ENCODE data around the gene DAZAP2.
"Not testable (repeated sequence)": the region's sequence is repeated elsewhere in the genome, so short reads cannot be mapped to it uniquely, and the experiment has no call there.

DAZAP2 gene

GRCh38 chr12:51244269-51244668 is 5.6 kb downstream of the DAZAP2 start:
- TF ChIP-seq CTCF (IDR thresholded peaks at IDR 0.05; ENCODE audit: control extremely low read depth, extremely low read depth, low read depth, missing control alignments): no peak
- ChIA-PET CTCF (interaction anchor here (0.7 to 1.8 kb wide), 6 partner anchors 8 to 97 kb away, joined by 3 to 10 read pairs (median 4); no protein-coding TSS in a partner anchor), POLR2A (interaction anchor here (0.7 to 1.4 kb wide), 4 partner anchors 8 to 218 kb away, joined by 3 to 10 read pairs (median 6); partner anchors contain the start of gene POU6F1)
- no peak for DNase-seq (ENCODE audit: extremely low spot score)

DNA sequence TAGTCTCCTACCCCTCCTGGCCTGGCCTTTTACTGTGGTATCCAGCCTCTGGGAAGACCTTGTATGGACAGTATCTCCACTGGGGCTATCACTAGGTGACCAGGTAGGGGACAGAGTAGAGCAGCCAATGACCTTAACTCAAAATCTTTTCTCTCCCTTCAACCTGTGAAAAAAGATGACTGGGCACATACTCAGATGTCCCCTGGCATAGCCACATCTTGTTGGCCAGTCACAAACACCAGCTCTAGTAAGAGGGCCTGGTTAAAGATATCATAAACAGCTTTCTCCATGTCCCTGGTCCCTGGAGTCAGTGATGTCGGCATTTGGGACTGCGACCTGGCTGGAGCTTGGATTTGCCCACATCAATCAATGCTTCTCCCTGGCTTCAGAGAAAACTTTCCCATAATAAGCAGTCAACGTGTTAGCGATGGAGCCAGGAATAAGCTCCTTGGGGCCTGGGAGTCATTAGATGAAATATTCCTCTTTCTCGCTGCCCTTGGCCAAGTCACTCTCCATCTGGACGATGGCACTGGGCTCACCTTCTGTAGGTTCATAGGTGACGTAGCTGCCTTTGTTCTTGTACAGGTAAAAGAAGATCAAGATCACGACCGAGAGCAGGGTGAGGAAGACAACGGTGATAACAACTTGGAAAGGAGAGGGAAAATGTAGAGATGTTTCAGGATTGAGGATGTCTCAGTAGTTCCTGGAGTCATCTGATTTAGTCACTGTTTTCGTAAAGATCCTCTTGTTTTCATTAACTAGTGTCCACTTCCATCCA is 7.0 kb downstream of the DAZAP2 start:
- no peak for TF ChIP-seq CTCF (IDR thresholded peaks at IDR 0.05; ENCODE audit: control extremely low read depth, extremely low read depth, low read depth, missing control alignments)
- POLR2A ChIA-PET: interaction anchor here (0.7 kb wide), 1 partner anchor 25 kb away, joined by 3 read pairs; no protein-coding TSS in a partner anchor
- CTCF ChIA-PET: interaction anchor here (1.0 to 1.4 kb wide), 4 partner anchors 9 to 95 kb away, joined by 3 to 4 read pairs (median 3); no protein-coding TSS in a partner anchor
- no peak for DNase-seq (ENCODE audit: extremely low spot score)

GRCh38 chr12:51246254-51246853 is 7.7 kb downstream of the DAZAP2 start:
- DNase-seq (ENCODE audit: extremely low spot score): no peak
- ChIA-PET POLR2A (interaction anchor here (1.0 kb wide), 1 partner anchor 8 kb away, joined by 8 read pairs; no protein-coding TSS in a partner anchor), CTCF (interaction anchor here (1.0 to 1.1 kb wide), 3 partner anchors 17 to 95 kb away, joined by 3 to 4 read pairs (median 3); no protein-coding TSS in a partner anchor)
- peak; percentile 25 for TF ChIP-seq CTCF (IDR thresholded peaks at IDR 0.05; ENCODE audit: control extremely low read depth, extremely low read depth, low read depth, missing control alignments)

DNA sequence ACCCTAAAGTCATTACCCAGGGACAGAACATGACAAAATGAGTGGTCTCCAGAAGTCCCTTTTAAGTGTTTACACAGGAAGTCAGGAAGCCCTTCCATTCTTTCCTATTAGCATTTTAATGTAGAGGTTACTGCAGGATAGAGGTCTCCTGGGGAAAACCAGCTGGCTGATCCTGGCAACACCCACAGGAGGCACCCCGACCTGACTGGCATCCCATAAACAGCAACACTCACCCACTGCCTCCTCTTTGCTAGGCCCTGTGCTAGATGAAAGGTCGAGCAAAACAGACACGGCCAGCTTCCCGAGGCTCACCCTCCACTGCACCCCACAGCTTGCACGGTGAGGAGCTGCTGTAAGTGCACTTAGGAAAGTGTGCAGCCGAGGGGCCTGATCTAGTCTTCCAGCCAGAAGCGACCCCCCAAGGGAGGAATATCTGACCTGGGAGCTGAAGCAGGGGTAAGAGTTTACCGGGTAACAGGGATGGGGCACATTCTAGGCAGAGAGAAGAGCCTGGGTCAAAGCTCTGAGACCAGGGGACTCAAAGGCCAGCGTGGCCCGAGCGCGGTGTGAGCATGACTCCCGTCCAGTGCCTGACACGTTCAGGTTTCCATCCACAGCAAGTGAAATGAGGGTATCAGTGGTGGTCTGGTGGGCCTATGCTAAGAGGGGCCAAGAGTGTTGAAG is 9.0 kb downstream of the DAZAP2 start:
- no peak for DNase-seq (ENCODE audit: extremely low spot score)
- no peak for TF ChIP-seq CTCF (IDR thresholded peaks at IDR 0.05; ENCODE audit: control extremely low read depth, extremely low read depth, low read depth, missing control alignments)
- POLR2A ChIA-PET: interaction anchor here (1.0 kb wide), 1 partner anchor 9 kb away, joined by 8 read pairs; no protein-coding TSS in a partner anchor
- CTCF ChIA-PET: interaction anchor here (1.0 to 1.8 kb wide), 2 partner anchors 14 to 22 kb away, joined by 4 read pairs; no protein-coding TSS in a partner anchor

DNA sequence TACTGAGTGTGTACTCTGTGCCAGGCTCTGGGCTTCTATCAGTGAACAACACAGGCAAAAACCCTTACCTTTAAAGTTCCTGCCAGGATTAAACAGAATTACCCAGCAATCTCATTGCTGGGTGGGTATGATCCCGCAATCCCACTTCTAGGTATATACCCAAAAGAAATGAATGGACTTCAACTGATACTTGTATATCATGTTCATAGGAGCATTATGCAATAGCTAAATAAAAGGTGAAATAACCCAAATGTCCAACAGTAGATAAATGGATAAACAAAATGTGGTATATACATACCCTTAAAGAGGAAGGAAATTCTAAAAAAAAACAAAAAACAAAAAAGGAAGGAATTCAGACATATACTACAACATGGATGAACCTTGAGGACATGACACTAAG is 14.7 kb downstream of the DAZAP2 start:
- no peak for TF ChIP-seq CTCF (IDR thresholded peaks at IDR 0.05; ENCODE audit: control extremely low read depth, extremely low read depth, low read depth, missing control alignments)
- DNase-seq (ENCODE audit: extremely low spot score): no peak
- POLR2A ChIA-PET: interaction anchor here (1.3 kb wide), 1 partner anchor 13 kb away, joined by 4 read pairs; no protein-coding TSS in a partner anchor
- CTCF ChIA-PET: interaction anchor here (0.7 to 2.5 kb wide), 19 partner anchors 9 to 486 kb away, joined by 3 to 15 read pairs (median 5); partner anchors contain the start of gene SLC11A2

GRCh38 chr12:51254536-51254935 is 15.9 kb downstream of the DAZAP2 start:
- DNase-seq (ENCODE audit: extremely low spot score): no peak
- CTCF ChIA-PET: interaction anchor here (0.9 to 1.1 kb wide), 2 partner anchors 9 to 87 kb away, joined by 3 read pairs; no protein-coding TSS in a partner anchor
- POLR2A ChIA-PET: interaction anchor here (0.5 kb wide), 1 partner anchor 535 kb away, joined by 3 read pairs; no protein-coding TSS in a partner anchor
- no peak for TF ChIP-seq CTCF (IDR thresholded peaks at IDR 0.05; ENCODE audit: control extremely low read depth, extremely low read depth, low read depth, missing control alignments)

DNA sequence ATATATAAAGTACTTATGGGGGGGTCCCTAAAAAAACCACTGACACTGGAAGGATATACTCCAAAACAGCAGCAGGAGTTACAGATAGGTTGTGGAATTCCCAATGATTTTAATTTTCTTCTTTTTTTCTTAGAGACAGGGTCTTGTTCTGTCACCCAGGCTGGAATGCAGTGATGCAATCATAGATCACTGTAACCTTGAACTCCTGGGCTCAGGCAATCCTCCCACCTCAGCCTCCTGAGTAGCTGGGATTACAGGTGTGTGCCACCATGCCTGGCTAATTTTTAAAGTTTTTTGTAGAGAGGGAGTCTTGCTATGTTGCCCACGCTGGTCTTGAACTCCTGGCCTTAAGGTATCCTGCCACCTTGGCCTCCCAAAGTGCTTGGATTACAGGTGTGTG is 21.0 kb downstream of the DAZAP2 start:
- DNase-seq (ENCODE audit: extremely low spot score); POLR2A ChIA-PET: not testable (repeated sequence)
- CTCF ChIA-PET: interaction anchor here (5.8 kb wide), 1 partner anchor 82 kb away, joined by 35 read pairs; no protein-coding TSS in a partner anchor
